Hepatocyte (in vitro differentiated cells): Measurements from ENCODE around the gene LSM7. TPM values are rescaled to one million over a fixed set of nuclear protein-coding genes. Genes with fewer than 3 reads are reported as not detected.

Experiments used
- DNase-seq: peaks from one replicate; pipeline ENCODE4 v3.0.0-alpha.2; 2016; ENCODE audit warnings: low spot score
- H2AFZ ChIP-seq: fragments of 200-600 bp; sonication (generic); 2 replicates; pipeline ENCODE4 v1.6.0; 2016; ENCODE audit warnings: antibody characterized with exemption, mild to moderate bottlenecking
- H3K27ac ChIP-seq: fragments of 200-600 bp; sonication (generic); 2 replicates; pipeline ENCODE4 v1.5.1; 2016; ENCODE audit warnings: mild to moderate bottlenecking
- H3K27me3 ChIP-seq: fragments of 200-600 bp; sonication (generic); 2 replicates; pipeline ENCODE4 v1.6.1; 2016
- H3K36me3 ChIP-seq: fragments of 200-600 bp; sonication (generic); replicated peaks from 2 replicates; pipeline ENCODE4 v1.5.1; 2016; ENCODE audit warnings: low read depth; ENCODE audit not compliant: insufficient read depth
- H3K4me1 ChIP-seq: fragments of 200-600 bp; sonication (generic); 2 replicates; pipeline ENCODE4 v1.5.1; 2016; ENCODE audit warnings: mild to moderate bottlenecking, moderate library complexity; ENCODE audit not compliant: insufficient read depth
- H3K4me2 ChIP-seq: fragments of 200-600 bp; sonication (generic); 2 replicates; pipeline ENCODE4 v1.6.0; 2016
- H3K4me3 ChIP-seq: fragments of 200-600 bp; sonication (generic); 2 replicates; pipeline ENCODE4 v1.5.1; 2016; ENCODE audit warnings: mild to moderate bottlenecking
- H3K79me2 ChIP-seq: fragments of 200-600 bp; sonication (generic); 2 replicates; pipeline ENCODE4 v1.6.0; 2017; ENCODE audit warnings: mild to moderate bottlenecking
- H3K9me2 ChIP-seq: fragments of 200-600 bp; sonication (generic); replicated peaks from 2 replicates; pipeline ENCODE4 v1.6.0; 2017; ENCODE audit warnings: mild to moderate bottlenecking; ENCODE audit not compliant: insufficient read depth
- H3K9me3 ChIP-seq: fragments of 200-600 bp; sonication (generic); 2 replicates; pipeline ENCODE4 v1.5.1; 2016; ENCODE audit warnings: low read depth, mild to moderate bottlenecking
- H4K20me1 ChIP-seq: fragments of 200-600 bp; sonication (generic); 2 replicates; pipeline ENCODE4 v1.6.0; 2016; ENCODE audit warnings: mild to moderate bottlenecking; ENCODE audit not compliant: insufficient read depth, poor library complexity, severe bottlenecking
- CTCF ChIP-seq: fragments of 200-600 bp; sonication (generic); IDR thresholded peaks from 2 replicates; pipeline ENCODE4 v1.5.1; 2016; ENCODE audit warnings: antibody characterized with exemption, mild to moderate bottlenecking; ENCODE audit not compliant: poor library complexity
- EZH2 ChIP-seq: fragments of 200-600 bp; sonication (generic); IDR thresholded peaks from 2 replicates; pipeline ENCODE4 v1.6.1; 2016; ENCODE audit warnings: antibody characterized with exemption, mild to moderate bottlenecking, borderline replicate concordance
- EZH2phosphoT487 ChIP-seq: fragments of 200-600 bp; sonication (generic); IDR thresholded peaks from one replicate; pipeline ENCODE4 v1.6.1; 2018; ENCODE audit warnings: antibody characterized with exemption, mild to moderate bottlenecking, low read depth, moderate library complexity; ENCODE audit not compliant: unreplicated experiment, severe bottlenecking
- WGBS: methylation state at CpG from one replicate; pipeline ENCODE4 v1.1.6; 2016; ENCODE audit warnings: low lambda C conversion rate; ENCODE audit errors: missing lambda C conversion rate; 5-methylcytosine and 5-hydroxymethylcytosine counted together
- polyA plus RNA-seq: library from polyadenylated mRNA; unstranded; fragments of >200 nt; fragmentation: Nextera tagmentation; extraction: Ambion mirVana; gene quantifications from 2 replicates; pipeline ENCODE4 v1.2.1, GENCODE V29; 2016
- total RNA-seq: library from RNA; depleted of rRNA; stranded (reverse); fragments of >200 nt; gene quantifications from 2 replicates; pipeline ENCODE4 v1.2.3, GENCODE V29; 2014

LSM7 gene
- total and polyA plus RNA-seq, 2 experiments from 2014 or later, result 150 to 190 TPM

- 51% methylated on average over 19 of the region's 24 CpGs for WGBS
- Histone ChIP-seq H4K20me1 (no peaks in the 10 kb centered on the region), H3K27me3 (peaks cover 15% of the 10 kb centered on the region), H3K79me2 (no peaks in the 10 kb centered on the region), H3K9me3 (no peaks in the 10 kb centered on the region), H3K4me3 (no peak overlapping the region), H3K4me1 (no peaks in the 10 kb centered on the region), H3K27ac (no peak overlapping the region), H3K36me3 (no peaks in the 10 kb centered on the region), H3K9me2 (no peaks in the 10 kb centered on the region), H2AFZ (no peak overlapping the region), H3K4me2 (no peak overlapping the region)
- no peak for TF ChIP-seq CTCF
- no peak for TF ChIP-seq EZH2
- TF ChIP-seq EZH2phosphoT487, result no peak
- DNase-seq, result no peak
These were observed 33.1 kb upstream of the LSM7 start for GRCh38 chr19:2361246-2362045.

GRCh38 chr19:2360833-2361232 lies 32.4 kb upstream of the LSM7 start:
- Histone ChIP-seq H2AFZ (no peak overlapping the region), H3K9me3 (no peaks in the 10 kb centered on the region), H3K36me3 (no peaks in the 10 kb centered on the region), H3K4me2 (no peak overlapping the region), H3K4me3 (no peak overlapping the region), H3K4me1 (no peaks in the 10 kb centered on the region), H3K27ac (no peak overlapping the region), H3K79me2 (no peaks in the 10 kb centered on the region), H4K20me1 (no peaks in the 10 kb centered on the region), H3K9me2 (no peaks in the 10 kb centered on the region), H3K27me3 (peaks cover 15% of the 10 kb centered on the region)
- no peak for DNase-seq
- 85% methylated on average over 10 of the region's 11 CpGs for WGBS
- no peak for TF ChIP-seq EZH2phosphoT487
- TF ChIP-seq CTCF, result no peak
- no peak for TF ChIP-seq EZH2

- no peaks in the 10 kb centered on the region for H3K79me2 ChIP-seq
- H3K4me3 ChIP-seq, result no peak within 1 kb of the TSS
- H3K27me3 ChIP-seq, result peaks cover 15% of the 10 kb centered on the region
- H2AFZ ChIP-seq, result no peak within 1 kb of the TSS
- 84% methylated on average over 12 of the region's 44 CpGs for WGBS
- DNase-seq, result no peak
- no peaks in the 10 kb centered on the region for H4K20me1 ChIP-seq
- TF ChIP-seq CTCF (no peak), EZH2 (no peak), EZH2phosphoT487 (no peak)
- no peak within 1 kb of the TSS for H3K4me2 ChIP-seq
- H3K9me3 ChIP-seq, result no peaks in the 10 kb centered on the region
- no peaks in the 10 kb centered on the region for H3K36me3 ChIP-seq
- H3K9me2 ChIP-seq, result no peaks in the 10 kb centered on the region
- no peaks in the 10 kb centered on the region for H3K4me1 ChIP-seq
- no peak within 1 kb of the TSS for H3K27ac ChIP-seq
These were observed 31.8 kb upstream of the LSM7 start, which contains the start of gene TMPRSS9 for GRCh38 chr19:2359992-2360685. Gene TMPRSS9 (plus strand): TSS chr19:2360265. CDS start chr19:2389786, 29,521 bp downstream.
